Stimulated activated naive B cell treated with anti-CD40 and anti-IgM and Interleukin-4, amounts not matched to agents 10 μg/mL and 1 μg/mL and 100 μg/mL, for 72 hours (primary cell): Measurements from ENCODE around the gene PCSK5.

Experiments used
- ATAC-seq, 2 donors: fragments of 150-1000 bp; cut with Tn5 transposase; replicated peaks; 2 replicates each; pipeline ENCODE4 v1.10.0; 2021; ENCODE audit warnings: moderate library complexity in 1 of 2
- DNase-seq: peaks from one replicate; pipeline ENCODE4 v3.0.0; 2021
- H3K27ac Mint-ChIP-seq: one replicate; pipeline ENCODE4 v1.8.0; 2022; ENCODE audit warnings: mild to moderate bottlenecking, mixed read lengths
- H3K27me3 Mint-ChIP-seq, 2 donors: one replicate each; pipeline ENCODE4 v1.8.0; 2022; ENCODE audit warnings: mixed read lengths in 2 of 2
- H3K36me3 Mint-ChIP-seq, 2 donors: one replicate each; pipeline ENCODE4 v1.8.0; 2022; ENCODE audit warnings: mixed read lengths in 2 of 2, mild to moderate bottlenecking in 1 of 2
- H3K4me1 Mint-ChIP-seq, 2 donors: one replicate each; pipeline ENCODE4 v1.8.0; 2022; ENCODE audit warnings: mixed read lengths in 2 of 2, mild to moderate bottlenecking in 1 of 2
- H3K4me3 Mint-ChIP-seq, 2 donors: one replicate each; pipeline ENCODE4 v1.8.0; 2022; ENCODE audit warnings: mild to moderate bottlenecking in 2 of 2, mixed read lengths in 2 of 2, moderate library complexity in 1 of 2
- H3K9me3 Mint-ChIP-seq, 2 donors: one replicate each; pipeline ENCODE4 v1.8.0; 2022; ENCODE audit warnings: mixed read lengths in 2 of 2, mild to moderate bottlenecking in 1 of 2

PCSK5 gene

GRCh38 chr9:76092572-76092971 is 202.1 kb downstream of the PCSK5 start:
- Mint-ChIP-seq H3K4me3 (no peak overlapping the region), H3K27me3 (no peaks in the 10 kb centered on the region)
- no peak for ATAC-seq

GRCh38 chr9:76095585-76095984 is 205.1 kb downstream of the PCSK5 start:
- no peak for ATAC-seq
- peaks cover 0 to 2% of the 10 kb centered on the region in 2 donors for H3K9me3 Mint-ChIP-seq
- H3K4me3 Mint-ChIP-seq: no peak overlapping the region
- H3K36me3 Mint-ChIP-seq: no peaks in the 10 kb centered on the region
- H3K27me3 Mint-ChIP-seq: no peaks in the 10 kb centered on the region
- H3K4me1 Mint-ChIP-seq: no peaks in the 10 kb centered on the region
- H3K27ac Mint-ChIP-seq: no peak overlapping the region
- no peak for DNase-seq

More at GRCh38 chr9:76092572-76092971, 202.1 kb downstream of the PCSK5 start:
- no peak overlapping the region for H3K27ac Mint-ChIP-seq
- peaks cover 0 to 2% of the 10 kb centered on the region in 2 donors for H3K9me3 Mint-ChIP-seq
- no peaks in the 10 kb centered on the region for H3K4me1 Mint-ChIP-seq
- no peaks in the 10 kb centered on the region for H3K36me3 Mint-ChIP-seq
- no peak for DNase-seq

GRCh38 chr9:76099516-76099915 is 209.0 kb downstream of the PCSK5 start:
- Mint-ChIP-seq H3K4me1 (no peaks in the 10 kb centered on the region), H3K27me3 (no peaks in the 10 kb centered on the region), H3K36me3 (no peaks in the 10 kb centered on the region), H3K4me3 (no peak overlapping the region), H3K27ac (no peak overlapping the region), H3K9me3 (no peaks in the 10 kb centered on the region)
- DNase-seq (no peak), ATAC-seq (no peak)

- H3K27me3 Mint-ChIP-seq: no peaks in the 10 kb centered on the region
- ATAC-seq: no peak
- no peak overlapping the region for H3K4me3 Mint-ChIP-seq
- H3K9me3 Mint-ChIP-seq: no peaks in the 10 kb centered on the region
- H3K27ac Mint-ChIP-seq: no peak overlapping the region
- no peaks in the 10 kb centered on the region for H3K4me1 Mint-ChIP-seq
- no peaks in the 10 kb centered on the region for H3K36me3 Mint-ChIP-seq
- no peak for DNase-seq
These were observed 210.6 kb downstream of the PCSK5 start for GRCh38 chr9:76101075-76101474.

GRCh38 chr9:76101491-76101890 is 211.0 kb downstream of the PCSK5 start:
- H3K9me3 Mint-ChIP-seq: no peaks in the 10 kb centered on the region
- ATAC-seq: no peak
- no peaks in the 10 kb centered on the region for H3K27me3 Mint-ChIP-seq
- DNase-seq: no peak
- no peak overlapping the region for H3K27ac Mint-ChIP-seq
- H3K4me3 Mint-ChIP-seq: no peak overlapping the region
- H3K4me1 Mint-ChIP-seq: no peaks in the 10 kb centered on the region
- no peaks in the 10 kb centered on the region for H3K36me3 Mint-ChIP-seq

GRCh38 chr9:76101947-76102346 is 211.5 kb downstream of the PCSK5 start:
- H3K4me3 Mint-ChIP-seq: no peak overlapping the region
- H3K27me3 Mint-ChIP-seq: no peaks in the 10 kb centered on the region
- DNase-seq (no peak), ATAC-seq (no peak)
- no peaks in the 10 kb centered on the region for H3K36me3 Mint-ChIP-seq
- no peak overlapping the region for H3K27ac Mint-ChIP-seq
- H3K4me1 Mint-ChIP-seq: no peaks in the 10 kb centered on the region
- H3K9me3 Mint-ChIP-seq: no peaks in the 10 kb centered on the region

GRCh38 chr9:76103531-76104315 is 213.2 kb downstream of the PCSK5 start:
- no peak for ATAC-seq
- H3K27me3 Mint-ChIP-seq: no peaks in the 10 kb centered on the region

GRCh38 chr9:76107482-76107881 is 217.0 kb downstream of the PCSK5 start:
- Mint-ChIP-seq H3K4me1 (no peaks in the 10 kb centered on the region), H3K27me3 (no peaks in the 10 kb centered on the region), H3K27ac (no peak overlapping the region), H3K4me3 (no peak overlapping the region), H3K9me3 (no peaks in the 10 kb centered on the region), H3K36me3 (no peaks in the 10 kb centered on the region)
- no peak for DNase-seq
- no peak for ATAC-seq

More at GRCh38 chr9:76103531-76104315, 213.2 kb downstream of the PCSK5 start:
- no peak overlapping the region for H3K4me3 Mint-ChIP-seq
- H3K36me3 Mint-ChIP-seq: no peaks in the 10 kb centered on the region
- no peak for DNase-seq
- H3K9me3 Mint-ChIP-seq: no peaks in the 10 kb centered on the region
- no peak overlapping the region for H3K27ac Mint-ChIP-seq
- no peaks in the 10 kb centered on the region for H3K4me1 Mint-ChIP-seq

- Mint-ChIP-seq H3K4me3 (no peak overlapping the region), H3K27ac (no peak overlapping the region), H3K9me3 (no peaks in the 10 kb centered on the region), H3K4me1 (no peaks in the 10 kb centered on the region), H3K36me3 (no peaks in the 10 kb centered on the region), H3K27me3 (no peaks in the 10 kb centered on the region)
- DNase-seq (no peak), ATAC-seq (no peak)
These were observed 219.5 kb downstream of the PCSK5 start for GRCh38 chr9:76109953-76110352.

GRCh38 chr9:76112151-76112550 is 221.7 kb downstream of the PCSK5 start:
- H3K36me3 Mint-ChIP-seq: no peaks in the 10 kb centered on the region
- no peaks in the 10 kb centered on the region for H3K4me1 Mint-ChIP-seq
- no peak for ATAC-seq
- no peak overlapping the region for H3K27ac Mint-ChIP-seq
- H3K9me3 Mint-ChIP-seq: no peaks in the 10 kb centered on the region
- DNase-seq: no peak
- H3K27me3 Mint-ChIP-seq: no peaks in the 10 kb centered on the region
- H3K4me3 Mint-ChIP-seq: no peak overlapping the region

- Mint-ChIP-seq H3K36me3 (no peaks in the 10 kb centered on the region), H3K27me3 (no peaks in the 10 kb centered on the region), H3K4me3 (no peak overlapping the region), H3K9me3 (no peaks in the 10 kb centered on the region), H3K4me1 (no peaks in the 10 kb centered on the region), H3K27ac (no peak overlapping the region)
- ATAC-seq (no peak), DNase-seq (no peak)
These were observed 223.7 kb downstream of the PCSK5 start for GRCh38 chr9:76114144-76114543.

GRCh38 chr9:76115396-76115795 is 224.9 kb downstream of the PCSK5 start:
- ATAC-seq (no peak), DNase-seq (no peak)
- Mint-ChIP-seq H3K27me3 (no peaks in the 10 kb centered on the region), H3K27ac (no peak overlapping the region), H3K9me3 (no peaks in the 10 kb centered on the region), H3K36me3 (no peaks in the 10 kb centered on the region), H3K4me1 (no peaks in the 10 kb centered on the region), H3K4me3 (no peak overlapping the region)

- no peaks in the 10 kb centered on the region for H3K4me1 Mint-ChIP-seq
- DNase-seq: no peak
- H3K9me3 Mint-ChIP-seq: no peaks in the 10 kb centered on the region
- no peaks in the 10 kb centered on the region for H3K27me3 Mint-ChIP-seq
- no peak for ATAC-seq
- no peaks in the 10 kb centered on the region for H3K36me3 Mint-ChIP-seq
- H3K4me3 Mint-ChIP-seq: no peak overlapping the region
- H3K27ac Mint-ChIP-seq: no peak overlapping the region
These were observed 225.6 kb downstream of the PCSK5 start for GRCh38 chr9:76115982-76116646.

GRCh38 chr9:76116913-76117312 is 226.4 kb downstream of the PCSK5 start:
- no peak for ATAC-seq
- no peaks in the 10 kb centered on the region for H3K9me3 Mint-ChIP-seq
- no peaks in the 10 kb centered on the region for H3K27me3 Mint-ChIP-seq
- no peaks in the 10 kb centered on the region for H3K4me1 Mint-ChIP-seq
- H3K27ac Mint-ChIP-seq: no peak overlapping the region
- no peak overlapping the region for H3K4me3 Mint-ChIP-seq
- no peaks in the 10 kb centered on the region for H3K36me3 Mint-ChIP-seq
- no peak for DNase-seq

- Mint-ChIP-seq H3K27ac (no peak overlapping the region), H3K9me3 (no peaks in the 10 kb centered on the region), H3K36me3 (no peaks in the 10 kb centered on the region), H3K4me3 (no peak overlapping the region), H3K4me1 (no peaks in the 10 kb centered on the region), H3K27me3 (no peaks in the 10 kb centered on the region)
- no peak for ATAC-seq
- no peak for DNase-seq
These were observed 237.2 kb downstream of the PCSK5 start for GRCh38 chr9:76127637-76128036.
